ENCODE measurements around the gene DPYD.

Gene DPYD

GRCh38 chr1:97034651-97035050 is 886.2 kb downstream of the DPYD start:
- DNase-seq (ENCODE audit: low spot score): no peak

GRCh38 chr1:97033949-97034348 is 886.9 kb downstream of the DPYD start:
- DNase-seq (ENCODE audit: low spot score): no peak

All from AG20443 (cell line).